ENCODE results near the gene WDR47. TPM values are rescaled to one million over a fixed set of nuclear protein-coding genes. Genes with fewer than 3 reads are reported as not detected.

WDR47 gene
- total and polyA plus RNA-seq, 10 of the 15 experiments (the other 5 are each of a cell fraction or from before 2014, with no cell fraction given) = 2.4 to 9.7 (median 5.9) TPM

DNA sequence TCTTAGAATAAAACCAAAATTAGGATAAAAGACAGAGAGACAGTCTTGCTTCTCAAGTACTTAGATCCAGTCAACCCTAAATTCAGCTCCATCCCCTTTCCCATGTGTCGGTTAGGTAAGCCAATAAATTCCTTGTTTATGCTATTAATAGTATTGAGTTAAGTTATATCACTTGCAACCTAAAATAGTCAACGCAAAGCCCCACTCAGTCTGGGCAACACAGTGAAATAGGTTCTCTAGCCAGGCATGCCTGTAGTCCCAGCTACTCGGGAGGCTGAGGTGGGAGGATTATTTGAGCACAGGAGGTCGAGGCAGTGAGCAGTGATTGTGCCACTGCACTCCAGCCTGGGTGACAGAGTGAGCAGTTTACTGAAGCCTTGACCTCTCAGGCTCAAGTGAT lies 19.3 kb upstream of the WDR47 start (continued):
- TF ChIP-seq NFYA (IDR thresholded peaks at IDR 0.05; ENCODE audit: borderline replicate concordance, low read depth, low read length) = no peak

DNA sequence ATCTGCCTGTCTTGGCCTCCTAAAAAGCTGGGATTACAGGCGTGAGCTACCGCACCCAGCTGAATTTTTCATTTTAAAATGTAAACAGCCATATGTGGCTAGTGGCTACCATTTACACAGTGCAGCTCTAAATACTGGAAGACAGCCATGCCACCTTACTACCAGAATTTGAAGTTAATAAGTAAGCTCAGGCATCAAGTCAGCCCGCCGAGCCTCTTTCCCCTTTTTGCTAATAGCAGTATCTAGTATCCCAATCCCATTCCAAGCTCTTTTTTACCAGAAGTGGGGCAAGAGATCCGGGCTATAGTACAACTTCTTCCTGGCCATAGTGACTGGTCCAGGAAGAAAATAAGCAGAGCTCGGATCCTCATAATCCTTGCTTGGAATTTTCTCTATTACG lies 18.8 kb upstream of the WDR47 start:
- BruUV-seq (replicated peaks) = no TSS peak
- Histone ChIP-seq H4K20me1 (ENCODE audit: control insufficient read depth, insufficient read depth) (no peaks in the 10 kb centered on the region), H3K4me2 (ENCODE audit: control insufficient read depth, insufficient read depth) (no peak overlapping the region), H3K79me2 (ENCODE audit: control insufficient read depth, insufficient read depth, low read length) (no peaks in the 10 kb centered on the region), H2AFZ (ENCODE audit: control insufficient read depth, low read depth, low read length) (no peak overlapping the region), H3K27ac (ENCODE audit: control insufficient read depth, insufficient read depth) (no peak overlapping the region), H3K4me1 (ENCODE audit: control insufficient read depth, insufficient read depth, low read length) (no peaks in the 10 kb centered on the region), H3K36me3 (ENCODE audit: control insufficient read depth in 2 of 2, insufficient read depth in 2 of 2, low read length in 1 of 2) (no peaks in the 10 kb centered on the region; a peak in 1 of 4 replicates), H3K27me3 (replicated peaks in 1 of 2; ENCODE audit: control insufficient read depth in 2 of 2, insufficient read depth in 2 of 2, low read length in 1 of 2) (no peaks in the 10 kb centered on the region), H3K9me3 (replicated peaks; ENCODE audit: control insufficient read depth, insufficient read depth, low read length) (no peaks in the 10 kb centered on the region), H3K9ac (ENCODE audit: control insufficient read depth, insufficient read depth, low read length) (no peak overlapping the region), H3K4me3 (no peak overlapping the region)
- CTCF ChIA-PET = interaction anchor here (0.7 to 1.2 kb wide), 2 partner anchors 26 to 39 kb away, joined by 3 read pairs; no protein-coding TSS in a partner anchor
- RAD21 ChIA-PET (ENCODE audit: unreplicated experiment) = no interaction called here
- TF ChIP-seq NFYA (IDR thresholded peaks at IDR 0.05; ENCODE audit: borderline replicate concordance, low read depth, low read length) (no peak), STAT1 (conservative IDR thresholded peaks at IDR 0.05) (no peak), TAF1 (IDR thresholded peaks at IDR 0.05; ENCODE audit: borderline replicate concordance, low read depth, low read length) (no peak), NFYB (IDR thresholded peaks at IDR 0.05; ENCODE audit: insufficient read depth, low read depth, low read length) (no peak), ZNF384 (IDR thresholded peaks at IDR 0.05; ENCODE audit: borderline replicate concordance, low read depth, low read length) (no peak), NR2C1 (IDR thresholded peaks at IDR 0.05) (no peak), TBL1XR1 (IDR thresholded peaks at IDR 0.05; ENCODE audit: low read depth, low read length) (no peak), FOXM1 (IDR thresholded peaks at IDR 0.05; ENCODE audit: low read depth, low read length) (no peak), HDGF (IDR thresholded peaks at IDR 0.05) (no peak), ZNF622 (IDR thresholded peaks at IDR 0.05) (no peak), FOS (IDR thresholded peaks at IDR 0.05; ENCODE audit: borderline replicate concordance, extremely low read depth, insufficient read length) (no peak)
- TF ChIP-seq, protein P1, sequence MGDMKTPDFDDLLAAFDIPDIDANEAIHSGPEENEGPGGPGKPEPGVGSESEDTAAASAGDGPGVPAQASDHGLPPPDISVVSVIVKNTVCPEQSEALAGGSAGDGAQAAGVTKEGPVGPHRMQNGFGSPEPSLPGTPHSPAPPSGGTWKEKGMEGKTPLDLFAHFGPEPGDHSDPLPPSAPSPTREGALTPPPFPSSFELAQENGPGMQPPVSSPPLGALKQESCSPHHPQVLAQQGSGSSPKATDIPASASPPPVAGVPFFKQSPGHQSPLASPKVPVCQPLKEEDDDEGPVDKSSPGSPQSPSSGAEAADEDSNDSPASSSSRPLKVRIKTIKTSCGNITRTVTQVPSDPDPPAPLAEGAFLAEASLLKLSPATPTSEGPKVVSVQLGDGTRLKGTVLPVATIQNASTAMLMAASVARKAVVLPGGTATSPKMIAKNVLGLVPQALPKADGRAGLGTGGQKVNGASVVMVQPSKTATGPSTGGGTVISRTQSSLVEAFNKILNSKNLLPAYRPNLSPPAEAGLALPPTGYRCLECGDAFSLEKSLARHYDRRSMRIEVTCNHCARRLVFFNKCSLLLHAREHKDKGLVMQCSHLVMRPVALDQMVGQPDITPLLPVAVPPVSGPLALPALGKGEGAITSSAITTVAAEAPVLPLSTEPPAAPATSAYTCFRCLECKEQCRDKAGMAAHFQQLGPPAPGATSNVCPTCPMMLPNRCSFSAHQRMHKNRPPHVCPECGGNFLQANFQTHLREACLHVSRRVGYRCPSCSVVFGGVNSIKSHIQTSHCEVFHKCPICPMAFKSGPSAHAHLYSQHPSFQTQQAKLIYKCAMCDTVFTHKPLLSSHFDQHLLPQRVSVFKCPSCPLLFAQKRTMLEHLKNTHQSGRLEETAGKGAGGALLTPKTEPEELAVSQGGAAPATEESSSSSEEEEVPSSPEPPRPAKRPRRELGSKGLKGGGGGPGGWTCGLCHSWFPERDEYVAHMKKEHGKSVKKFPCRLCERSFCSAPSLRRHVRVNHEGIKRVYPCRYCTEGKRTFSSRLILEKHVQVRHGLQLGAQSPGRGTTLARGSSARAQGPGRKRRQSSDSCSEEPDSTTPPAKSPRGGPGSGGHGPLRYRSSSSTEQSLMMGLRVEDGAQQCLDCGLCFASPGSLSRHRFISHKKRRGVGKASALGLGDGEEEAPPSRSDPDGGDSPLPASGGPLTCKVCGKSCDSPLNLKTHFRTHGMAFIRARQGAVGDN (IDR thresholded peaks at IDR 0.05) = no peak
- TF ChIP-seq, protein P2, sequence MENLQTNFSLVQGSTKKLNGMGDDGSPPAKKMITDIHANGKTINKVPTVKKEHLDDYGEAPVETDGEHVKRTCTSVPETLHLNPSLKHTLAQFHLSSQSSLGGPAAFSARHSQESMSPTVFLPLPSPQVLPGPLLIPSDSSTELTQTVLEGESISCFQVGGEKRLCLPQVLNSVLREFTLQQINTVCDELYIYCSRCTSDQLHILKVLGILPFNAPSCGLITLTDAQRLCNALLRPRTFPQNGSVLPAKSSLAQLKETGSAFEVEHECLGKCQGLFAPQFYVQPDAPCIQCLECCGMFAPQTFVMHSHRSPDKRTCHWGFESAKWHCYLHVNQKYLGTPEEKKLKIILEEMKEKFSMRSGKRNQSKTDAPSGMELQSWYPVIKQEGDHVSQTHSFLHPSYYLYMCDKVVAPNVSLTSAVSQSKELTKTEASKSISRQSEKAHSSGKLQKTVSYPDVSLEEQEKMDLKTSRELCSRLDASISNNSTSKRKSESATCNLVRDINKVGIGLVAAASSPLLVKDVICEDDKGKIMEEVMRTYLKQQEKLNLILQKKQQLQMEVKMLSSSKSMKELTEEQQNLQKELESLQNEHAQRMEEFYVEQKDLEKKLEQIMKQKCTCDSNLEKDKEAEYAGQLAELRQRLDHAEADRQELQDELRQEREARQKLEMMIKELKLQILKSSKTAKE (IDR thresholded peaks at IDR 0.05; ENCODE audit: low read depth, poor library complexity, severe bottlenecking) = no peak
- TF ChIP-seq, protein P3, sequence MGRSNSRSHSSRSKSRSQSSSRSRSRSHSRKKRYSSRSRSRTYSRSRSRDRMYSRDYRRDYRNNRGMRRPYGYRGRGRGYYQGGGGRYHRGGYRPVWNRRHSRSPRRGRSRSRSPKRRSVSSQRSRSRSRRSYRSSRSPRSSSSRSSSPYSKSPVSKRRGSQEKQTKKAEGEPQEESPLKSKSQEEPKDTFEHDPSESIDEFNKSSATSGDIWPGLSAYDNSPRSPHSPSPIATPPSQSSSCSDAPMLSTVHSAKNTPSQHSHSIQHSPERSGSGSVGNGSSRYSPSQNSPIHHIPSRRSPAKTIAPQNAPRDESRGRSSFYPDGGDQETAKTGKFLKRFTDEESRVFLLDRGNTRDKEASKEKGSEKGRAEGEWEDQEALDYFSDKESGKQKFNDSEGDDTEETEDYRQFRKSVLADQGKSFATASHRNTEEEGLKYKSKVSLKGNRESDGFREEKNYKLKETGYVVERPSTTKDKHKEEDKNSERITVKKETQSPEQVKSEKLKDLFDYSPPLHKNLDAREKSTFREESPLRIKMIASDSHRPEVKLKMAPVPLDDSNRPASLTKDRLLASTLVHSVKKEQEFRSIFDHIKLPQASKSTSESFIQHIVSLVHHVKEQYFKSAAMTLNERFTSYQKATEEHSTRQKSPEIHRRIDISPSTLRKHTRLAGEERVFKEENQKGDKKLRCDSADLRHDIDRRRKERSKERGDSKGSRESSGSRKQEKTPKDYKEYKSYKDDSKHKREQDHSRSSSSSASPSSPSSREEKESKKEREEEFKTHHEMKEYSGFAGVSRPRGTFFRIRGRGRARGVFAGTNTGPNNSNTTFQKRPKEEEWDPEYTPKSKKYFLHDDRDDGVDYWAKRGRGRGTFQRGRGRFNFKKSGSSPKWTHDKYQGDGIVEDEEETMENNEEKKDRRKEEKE (IDR thresholded peaks at IDR 0.05) = no peak
- POLR2A ChIA-PET = no interaction called here
- FAIRE-seq (no peak), ATAC-seq (no peak), DNase-seq (ENCODE audit: low read depth, low spot score) (no peak)
- in situ Hi-C loops (cut with MboI) (no loop called here), intact Hi-C loops (cut with micrococcal nuclease; ENCODE audit: unreplicated experiment) (no loop called here)
- 82% methylated on average over 7 of the region's 7 CpGs for WGBS (ENCODE audit: insufficient coverage, insufficient replicate concordance, low lambda C conversion rate, missing lambda C conversion rate)
- SMC1A ChIA-PET (ENCODE audit: uncharacterized antibody, unreplicated experiment) = no interaction called here
